Stimulated activated CD8-positive, alpha-beta memory T cell treated with anti-CD3 and anti-CD28 coated beads, Interleukin-7, amount 100 ng/mL, for 4 hours (primary cell): ENCODE results near the gene EFL1.
"Not testable (repeated sequence)": the region's sequence is repeated elsewhere in the genome, so short reads cannot be mapped to it uniquely, and the experiment has no call there.

Experiments used
- DNase-seq, 2 donors: peaks; one replicate each; pipeline ENCODE4 v3.0.0-alpha.2; 2020; ENCODE audit warnings: low read depth in 2 of 2

EFL1 gene

DNA sequence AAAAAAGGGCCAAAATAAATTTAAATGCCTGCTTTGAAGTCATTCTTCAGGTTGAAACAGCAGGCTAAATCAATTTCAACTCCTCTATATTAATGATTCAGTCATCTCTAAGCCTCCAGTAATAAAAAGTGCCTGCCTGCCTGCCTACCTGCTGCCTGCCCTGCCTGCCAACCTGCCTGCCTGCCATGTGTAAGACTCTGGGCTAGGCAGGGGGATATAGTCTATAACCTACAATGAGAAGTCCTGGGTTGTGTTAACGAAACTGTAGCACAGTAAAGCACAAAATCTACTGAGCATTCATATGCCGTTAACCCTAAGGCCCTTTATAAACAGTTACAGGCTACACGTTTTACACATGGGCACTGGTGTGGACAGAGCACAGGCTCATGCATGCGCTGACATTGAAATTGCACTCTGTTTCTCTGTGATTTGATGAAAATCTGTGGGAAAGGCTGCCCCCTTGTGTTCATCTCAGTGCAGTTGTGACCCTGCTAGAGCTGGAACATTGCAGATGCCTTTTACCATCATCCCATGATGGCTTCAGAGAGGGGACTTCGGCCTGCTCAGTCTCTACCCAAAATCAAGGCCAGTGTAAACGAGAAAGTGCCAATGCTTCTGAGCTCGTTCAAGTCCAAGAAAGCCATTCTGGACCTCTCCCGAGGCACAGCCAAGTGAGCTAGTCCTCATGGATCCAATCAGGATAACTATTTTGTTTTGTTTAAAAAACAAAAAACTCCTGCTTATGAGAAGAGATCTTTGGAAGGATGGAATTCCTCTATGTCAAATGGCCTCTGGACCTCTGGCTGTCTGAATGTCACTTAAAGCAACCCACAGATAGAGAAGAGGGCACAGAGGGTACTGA, 64.6 kb downstream of the EFL1 start:
- peak; percentile 11 to 18 for DNase-seq

GRCh38 chr15:82196353-82196752, 66.2 kb downstream of the EFL1 start:
- no peak for DNase-seq

DNA sequence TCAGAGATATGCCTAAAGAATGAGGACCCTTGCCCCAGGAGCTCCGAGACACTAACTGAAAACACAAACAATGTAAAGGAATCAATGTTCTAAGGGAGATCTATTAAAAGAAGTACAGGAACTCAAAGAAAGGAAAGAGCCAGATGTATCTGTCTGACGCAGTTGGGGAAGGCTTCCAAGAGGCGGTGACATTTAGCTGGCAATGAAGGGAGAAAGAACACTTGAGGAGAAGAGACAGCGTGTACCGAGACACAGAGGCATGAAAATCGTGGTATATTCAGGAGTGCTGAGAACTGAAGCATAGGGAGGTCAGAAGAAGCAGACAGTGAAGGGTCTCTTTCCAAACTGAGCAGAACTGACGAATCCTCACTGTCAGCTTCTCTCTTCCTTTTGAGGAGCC, 66.7 kb downstream of the EFL1 start:
- not testable (repeated sequence) for DNase-seq

DNA sequence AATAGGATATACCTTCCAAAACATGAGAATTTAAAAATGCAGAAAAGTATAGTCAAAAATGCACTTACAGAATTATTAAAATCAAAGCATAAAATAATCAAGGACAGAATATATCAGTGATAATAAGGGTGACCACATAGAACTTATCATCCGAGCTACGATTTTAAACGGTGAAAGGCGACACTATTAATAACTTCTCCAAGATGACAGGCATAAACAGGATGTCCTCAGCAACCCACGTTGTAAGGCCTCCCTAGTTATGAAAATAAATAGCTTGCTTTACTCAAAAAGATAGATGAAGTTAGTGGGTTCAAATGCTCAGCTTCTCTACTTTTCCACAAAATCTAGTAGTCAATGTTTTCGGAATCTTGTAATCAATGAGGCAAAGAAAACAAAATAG, 68.0 kb downstream of the EFL1 start:
- not testable (repeated sequence) for DNase-seq

- not testable (repeated sequence) for DNase-seq
These were observed 69.1 kb downstream of the EFL1 start for GRCh38 chr15:82193435-82193834.

DNA sequence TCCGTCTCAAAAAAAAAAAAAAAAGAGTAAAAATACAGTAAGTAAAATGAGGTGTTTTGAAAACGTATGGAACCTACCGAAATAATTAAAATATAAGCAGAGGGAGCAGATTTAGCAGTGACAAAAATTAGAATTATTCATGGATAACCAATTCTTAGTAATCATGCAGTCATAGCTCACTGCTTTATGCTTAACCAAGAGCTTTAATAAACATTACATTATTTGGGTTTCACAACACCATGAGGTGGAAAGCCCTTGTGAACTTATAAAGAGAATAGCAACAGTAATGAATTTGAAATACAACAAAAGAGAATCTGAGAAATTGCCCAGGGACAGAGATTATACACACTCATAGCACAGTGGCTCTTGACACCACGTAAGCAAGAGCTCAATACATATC, 70.1 kb downstream of the EFL1 start:
- DNase-seq, result not testable (repeated sequence)

DNA sequence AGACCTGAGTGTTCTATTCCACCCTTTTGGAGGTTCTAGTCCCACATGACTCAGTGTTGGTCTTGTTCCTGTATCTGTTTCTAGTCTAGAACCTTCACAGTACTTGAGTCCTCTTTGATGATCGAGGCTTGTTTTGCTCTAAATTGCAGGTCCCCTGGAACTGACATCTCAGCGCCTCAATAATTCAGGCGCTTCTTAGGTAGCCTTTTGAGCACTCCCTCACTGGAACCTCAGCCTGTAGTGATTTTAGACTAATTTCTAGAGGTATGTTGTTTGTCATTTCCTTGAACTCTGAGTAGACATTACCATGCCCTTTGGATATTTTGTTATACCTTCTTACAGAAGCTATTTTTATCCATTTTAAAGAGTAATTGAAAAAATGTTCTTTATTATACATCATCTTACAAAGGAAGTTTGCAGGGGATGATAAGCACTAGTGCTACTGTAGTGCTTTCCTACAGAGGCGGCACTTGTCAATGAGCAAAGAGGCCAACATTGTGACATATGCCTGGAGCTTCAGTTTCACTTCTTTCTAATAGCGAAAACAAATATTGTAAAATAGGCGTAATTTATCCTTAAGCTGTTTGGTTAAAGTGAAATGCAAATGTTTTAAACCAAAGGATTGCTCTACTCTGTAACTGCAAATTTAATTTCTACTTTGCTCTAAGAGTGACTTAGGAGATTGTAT, 75.7 kb downstream of the EFL1 start:
- no peak for DNase-seq

- no peak for DNase-seq
These were observed 76.4 kb downstream of the EFL1 start for GRCh38 chr15:82186161-82186560.

DNA sequence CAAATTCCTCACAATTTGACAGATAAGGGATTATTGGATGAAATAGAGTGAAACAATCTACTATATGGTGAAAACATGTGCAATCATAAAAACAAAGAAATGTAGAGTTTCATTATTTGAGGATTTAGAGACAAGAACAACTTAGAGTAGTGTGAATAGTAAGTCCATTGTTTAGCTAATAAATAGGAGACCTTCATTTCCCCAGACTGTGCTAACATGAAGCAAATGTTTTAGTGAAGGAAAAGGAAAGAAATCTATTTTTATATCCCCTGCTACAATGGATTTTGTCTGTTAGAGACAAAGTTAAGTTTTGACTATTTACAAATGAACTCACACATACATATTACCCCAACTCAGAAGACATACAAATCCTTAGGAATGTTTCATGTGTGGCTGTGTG, 77.8 kb downstream of the EFL1 start:
- DNase-seq, result no peak

DNA sequence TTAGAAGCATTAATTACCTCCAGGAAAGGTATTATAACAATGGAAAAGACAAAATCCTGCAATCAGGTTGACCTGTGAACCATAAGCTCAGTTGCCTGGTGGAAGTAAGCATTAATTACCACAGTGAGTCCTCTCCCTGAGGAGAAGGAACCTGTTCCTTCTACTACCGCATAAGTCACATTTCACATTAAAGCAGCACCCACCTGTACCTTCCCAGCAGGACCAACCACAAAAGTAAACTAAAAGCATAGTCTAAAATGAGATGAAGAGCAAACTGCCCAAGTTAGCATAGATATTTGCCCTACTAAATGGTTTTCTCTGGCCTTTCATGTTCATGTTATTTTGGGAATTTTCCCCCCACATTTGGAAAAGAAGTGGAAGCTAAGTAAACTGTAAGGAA, 78.2 kb downstream of the EFL1 start:
- no peak for DNase-seq

DNA sequence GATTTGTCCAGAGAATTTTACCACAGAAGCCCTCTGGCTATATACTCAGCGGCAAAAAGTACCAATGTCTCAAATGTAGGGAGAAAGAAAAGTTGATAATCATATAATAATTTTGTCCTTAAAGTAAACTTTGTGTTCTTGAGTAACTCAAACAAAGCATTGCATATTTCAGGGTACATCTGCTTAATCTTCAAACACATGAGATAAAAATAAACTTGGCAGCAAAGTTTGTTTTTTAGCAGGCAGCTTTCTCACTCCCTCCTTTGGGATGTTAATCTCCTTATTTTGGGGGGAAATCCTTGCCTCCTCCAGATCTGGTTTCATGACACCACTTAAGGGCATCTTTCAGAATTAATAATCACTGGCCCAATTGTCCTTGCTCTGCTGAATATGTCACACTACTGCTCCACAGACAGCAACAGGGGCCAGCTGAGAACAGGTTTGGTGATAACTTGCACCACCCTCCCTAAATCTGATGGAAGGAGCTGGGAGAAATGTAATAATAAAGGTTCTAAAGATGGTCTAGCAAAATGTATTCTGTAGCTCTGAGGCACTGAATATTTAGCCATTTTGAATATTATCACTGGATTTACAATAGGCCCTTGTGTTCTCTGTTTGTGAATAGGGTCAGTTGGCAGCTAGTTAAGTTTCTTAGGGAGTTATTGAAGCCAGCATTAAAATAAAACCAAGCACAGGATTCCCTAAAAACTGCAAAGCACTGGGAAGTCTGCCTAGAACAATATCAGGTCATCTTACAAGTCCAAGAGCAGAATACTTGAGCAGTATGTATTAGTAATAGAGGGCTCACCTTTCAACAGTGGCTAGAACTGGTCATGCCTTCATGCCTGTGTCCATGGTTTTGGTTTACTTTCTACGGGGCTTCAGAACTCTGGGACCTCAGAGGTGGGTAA, 79.2 kb downstream of the EFL1 start:
- no peak for DNase-seq

DNA sequence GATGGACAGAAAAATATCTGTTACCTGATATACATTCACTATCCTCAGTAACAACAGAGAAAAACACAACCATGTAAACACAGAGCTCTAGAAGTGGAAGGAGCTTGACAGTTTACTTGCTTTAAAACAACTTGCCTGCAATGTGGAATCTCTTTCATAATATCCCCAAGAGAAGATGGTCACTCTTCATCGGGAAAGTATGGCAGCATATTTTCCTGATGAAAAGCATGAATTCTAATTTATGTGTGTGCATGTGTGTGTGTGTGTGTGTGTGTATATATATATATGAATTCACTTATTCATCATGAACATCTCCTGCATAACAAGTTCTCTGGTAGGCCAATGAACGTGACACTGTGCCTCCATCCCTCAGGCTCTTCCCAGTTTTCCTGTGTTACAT, 81.2 kb downstream of the EFL1 start:
- no peak for DNase-seq

DNA sequence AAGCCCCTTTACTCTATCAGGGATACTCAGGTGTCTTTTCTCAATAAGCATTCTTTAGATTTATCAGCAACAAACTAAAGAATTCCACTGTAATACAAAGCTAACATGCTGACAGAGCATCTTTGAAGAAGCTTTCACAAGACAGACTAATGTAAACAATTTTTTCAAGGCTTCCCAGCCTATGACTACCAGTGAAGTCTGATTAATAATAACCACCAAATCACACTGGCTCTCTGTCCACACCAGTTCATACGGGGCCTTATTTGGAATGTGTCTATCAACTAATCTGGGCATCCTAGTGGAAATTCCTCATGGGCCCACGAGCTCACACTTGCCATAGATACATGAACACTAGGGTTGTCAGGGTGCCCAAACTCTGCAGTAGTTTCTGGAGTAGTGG, 84.5 kb downstream of the EFL1 start:
- no peak for DNase-seq

- DNase-seq, result no peak
These were observed 85.1 kb downstream of the EFL1 start for GRCh38 chr15:82177291-82178010.

- no peak for DNase-seq
These were observed 86.0 kb downstream of the EFL1 start for GRCh38 chr15:82176542-82176941.

- DNase-seq, result no peak
These were observed 87.9 kb downstream of the EFL1 start for GRCh38 chr15:82174471-82175235.

DNA sequence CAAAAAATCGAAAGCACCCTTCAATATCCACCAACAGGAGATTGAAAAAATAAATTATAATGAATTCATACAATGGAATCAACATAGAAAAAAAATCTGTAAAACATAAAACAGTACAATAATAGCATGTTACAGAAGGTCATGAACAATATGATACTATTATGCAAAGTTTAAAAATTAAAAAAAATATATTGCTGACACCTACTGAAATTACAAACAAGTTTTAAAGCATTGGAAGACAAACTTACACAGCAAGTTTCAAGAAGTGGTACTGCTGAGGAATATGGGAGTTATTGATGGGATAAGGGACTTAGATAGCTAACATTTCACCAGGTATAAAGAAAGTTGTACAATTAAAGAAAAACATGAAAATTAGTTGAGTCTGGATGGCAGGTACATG, 89.4 kb downstream of the EFL1 start:
- DNase-seq, result no peak

- DNase-seq, result no peak
These were observed 90.0 kb downstream of the EFL1 start for GRCh38 chr15:82172506-82172905.

- DNase-seq, result no peak
These were observed 93.8 kb downstream of the EFL1 start for GRCh38 chr15:82168757-82169156.

GRCh38 chr15:82168296-82168695, 94.2 kb downstream of the EFL1 start:
- DNase-seq, result no peak

- no peak for DNase-seq
These were observed 96.6 kb downstream of the EFL1 start for GRCh38 chr15:82165948-82166376.
